ENCODE measurements around the gene MUC20. TPM values are rescaled to one million over a fixed set of nuclear protein-coding genes. Genes with fewer than 3 reads are reported as not detected.
A peak's percentile ranks its signal among the peaks of the same experiment; 100 is the strongest.

MUC20 gene
- total and polyA plus RNA-seq, 9 of the 15 experiments (the other 6 are each of a cell fraction or from before 2014, with no cell fraction given): 0.03 to 0.23 (median 0.15) TPM; not detected in 3

DNA sequence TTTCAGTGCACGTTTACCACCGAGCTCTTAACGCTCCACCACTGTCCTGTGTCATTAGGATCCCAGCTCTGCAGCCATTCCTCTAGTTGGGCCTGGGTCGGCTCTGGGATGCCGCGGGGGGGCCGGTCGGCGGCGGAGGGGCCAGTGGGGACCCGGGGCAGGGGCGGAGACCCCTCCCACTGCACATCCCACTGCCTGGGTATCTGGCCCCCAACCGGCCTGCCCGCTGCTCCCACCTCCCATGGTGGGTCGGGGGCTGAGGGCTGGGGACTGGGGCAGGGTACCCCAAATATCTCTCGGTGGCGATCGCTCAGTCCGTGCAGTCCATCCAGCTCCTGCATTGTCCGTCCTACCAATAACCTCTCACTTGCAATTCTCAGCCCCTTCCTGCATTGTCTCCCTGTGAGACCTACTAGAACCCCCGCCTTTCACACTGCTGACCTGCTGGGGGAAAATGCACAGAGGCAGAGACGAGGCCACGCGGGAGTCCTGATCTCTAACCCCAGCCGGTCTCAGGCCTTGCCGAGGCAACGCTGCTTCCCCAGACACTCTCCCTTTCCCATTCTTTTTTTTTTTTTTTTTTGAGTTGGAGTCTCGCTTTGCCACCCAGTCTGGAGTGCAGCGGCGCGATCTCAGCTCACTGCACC lies 24.0 kb upstream of the MUC20 start:
- H3K36me3 ChIP-seq (ENCODE audit: control insufficient read depth, insufficient read depth, low read length): peaks cover 62% of the 10 kb centered on the region
- no peak overlapping the region for H2AFZ ChIP-seq (ENCODE audit: low read depth, low read length)
- TF ChIP-seq NFIX (CRISPR knock-in tag; IDR thresholded peaks at IDR 0.05; ENCODE audit: low read depth) (no peak), HNRNPH1 (optimal IDR thresholded peaks at IDR 0.05; ENCODE audit: low read depth, low read length) (no peak), PHTF2 (CRISPR knock-in tag; IDR thresholded peaks at IDR 0.05) (no peak), POLR2G (IDR thresholded peaks at IDR 0.05; ENCODE audit: low read depth, low read length) (peak; percentile 45; the same call in 1 of the 2 replicates)
- TF ChIP-seq, protein P1, sequence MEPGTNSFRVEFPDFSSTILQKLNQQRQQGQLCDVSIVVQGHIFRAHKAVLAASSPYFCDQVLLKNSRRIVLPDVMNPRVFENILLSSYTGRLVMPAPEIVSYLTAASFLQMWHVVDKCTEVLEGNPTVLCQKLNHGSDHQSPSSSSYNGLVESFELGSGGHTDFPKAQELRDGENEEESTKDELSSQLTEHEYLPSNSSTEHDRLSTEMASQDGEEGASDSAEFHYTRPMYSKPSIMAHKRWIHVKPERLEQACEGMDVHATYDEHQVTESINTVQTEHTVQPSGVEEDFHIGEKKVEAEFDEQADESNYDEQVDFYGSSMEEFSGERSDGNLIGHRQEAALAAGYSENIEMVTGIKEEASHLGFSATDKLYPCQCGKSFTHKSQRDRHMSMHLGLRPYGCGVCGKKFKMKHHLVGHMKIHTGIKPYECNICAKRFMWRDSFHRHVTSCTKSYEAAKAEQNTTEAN (CRISPR knock-in tag; IDR thresholded peaks at IDR 0.05): peak; percentile 21; the same call in 1 of the 2 replicates
- TF ChIP-seq, protein P2, sequence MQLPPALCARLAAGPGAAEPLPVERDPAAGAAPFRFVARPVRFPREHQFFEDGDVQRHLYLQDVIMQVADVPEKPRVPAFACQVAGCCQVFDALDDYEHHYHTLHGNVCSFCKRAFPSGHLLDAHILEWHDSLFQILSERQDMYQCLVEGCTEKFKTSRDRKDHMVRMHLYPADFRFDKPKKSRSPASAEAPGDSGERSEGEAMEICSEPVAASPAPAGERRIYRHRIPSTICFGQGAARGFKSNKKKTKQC (CRISPR knock-in tag; IDR thresholded peaks at IDR 0.05): 0 out of 2 replicates have a peak, but pooled peaks have one; percentile 40
- TF ChIP-seq, protein P3, sequence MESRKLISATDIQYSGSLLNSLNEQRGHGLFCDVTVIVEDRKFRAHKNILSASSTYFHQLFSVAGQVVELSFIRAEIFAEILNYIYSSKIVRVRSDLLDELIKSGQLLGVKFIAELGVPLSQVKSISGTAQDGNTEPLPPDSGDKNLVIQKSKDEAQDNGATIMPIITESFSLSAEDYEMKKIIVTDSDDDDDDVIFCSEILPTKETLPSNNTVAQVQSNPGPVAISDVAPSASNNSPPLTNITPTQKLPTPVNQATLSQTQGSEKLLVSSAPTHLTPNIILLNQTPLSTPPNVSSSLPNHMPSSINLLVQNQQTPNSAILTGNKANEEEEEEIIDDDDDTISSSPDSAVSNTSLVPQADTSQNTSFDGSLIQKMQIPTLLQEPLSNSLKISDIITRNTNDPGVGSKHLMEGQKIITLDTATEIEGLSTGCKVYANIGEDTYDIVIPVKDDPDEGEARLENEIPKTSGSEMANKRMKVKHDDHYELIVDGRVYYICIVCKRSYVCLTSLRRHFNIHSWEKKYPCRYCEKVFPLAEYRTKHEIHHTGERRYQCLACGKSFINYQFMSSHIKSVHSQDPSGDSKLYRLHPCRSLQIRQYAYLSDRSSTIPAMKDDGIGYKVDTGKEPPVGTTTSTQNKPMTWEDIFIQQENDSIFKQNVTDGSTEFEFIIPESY (CRISPR knock-in tag; IDR thresholded peaks at IDR 0.05): peak; percentile 74

More for the DNA sequence above, 24.0 kb upstream of the MUC20 start:
- intact Hi-C loops (cut with micrococcal nuclease) (no loop called here), in situ Hi-C loops (cut with MboI) (no loop called here)
- Histone ChIP-seq H3K4me3 (no peak overlapping the region), H3K27me3 (ENCODE audit: control insufficient read depth in 2 of 2, insufficient read depth in 2 of 2, low read length in 2 of 2) (no peaks in the 10 kb centered on the region), H3K9me1 (ENCODE audit: control insufficient read depth, insufficient read depth, low read length) (no peaks in the 10 kb centered on the region), H3K4me1 (replicated peaks in 1 of 2; ENCODE audit: control insufficient read depth in 2 of 2, insufficient read depth in 2 of 2, low read length in 2 of 2) (peaks cover 7 to 16% of the 10 kb centered on the region in 2 experiments; a peak in 3 of 5 replicates), H4K20me1 (replicated peaks; ENCODE audit: control insufficient read depth, insufficient read depth, low read length) (no peaks in the 10 kb centered on the region), H3K4me2 (ENCODE audit: insufficient read depth, low read length) (no peak overlapping the region), H3K9ac (ENCODE audit: insufficient read depth in 1 of 2, low read depth in 2 of 2, low read length in 2 of 2) (peak overlapping the region in 1 of 2 experiments; percentile 68; a peak in 1 of 4 replicates), H3K9me3 (replicated peaks; ENCODE audit: control insufficient read depth, insufficient read depth, low read depth, low read length) (no peaks in the 10 kb centered on the region), H3K27ac (ENCODE audit: extremely low read depth, low read depth, low read length) (peak overlapping the region; percentile 4; the same call in 1 of the 3 replicates), H3K79me2 (ENCODE audit: control insufficient read depth, insufficient read depth, low read length) (no peaks in the 10 kb centered on the region)
- ATAC-seq (0 out of 3 replicates have a peak, but pooled peaks have one; percentile 2), FAIRE-seq (no peak), DNase-seq (ENCODE audit: extremely low read depth in 1 of 4, low spot score in 3 of 4) (peak in 3 of 4 experiments; percentile 35 to 50 (median 48))
- WGBS (ENCODE audit: insufficient coverage, low coverage, missing lambda C conversion rate): 86% methylated on average over 30 of the region's 31 CpGs
- POLR2A ChIA-PET: interaction anchor here (0.8 to 3.7 kb wide), 4 partner anchors 9 to 160 kb away, joined by 4 to 23 read pairs (median 4); no protein-coding TSS in a partner anchor
- CTCF ChIA-PET (ENCODE audit: low intra/inter-chr PET ratio): no interaction called here
- no TSS peak for BruUV-seq (replicated peaks)
